GM12878 (cell line): ENCODE data around the gene TDRKH. TPM values are rescaled to one million over a fixed set of nuclear protein-coding genes. Genes with fewer than 3 reads are reported as not detected.

Source experiments
- ATAC-seq: fragments of 200-7000 bp; cut with Tn5 transposase; 3 replicates; pipeline ENCODE4 v1.9.1; 2020; ENCODE audit warnings: mild to moderate bottlenecking, moderate library complexity
- BruUV-seq: library from RNA; stranded (reverse); fragments of 400-500 nt; replicated peaks from 2 replicates; lab custom pipeline; 2021; lab: Mats Ljungman, UMichigan
- CTCF ChIA-PET: fragments of 300-600 bp; sonication (Branson Sonifier 250); formaldehyde crosslinking; extraction: SDS; loops from one replicate; lab custom pipeline; 2021; ENCODE audit warnings: inconsistent platforms; lab: Yijun Ruan, JAX
- POLR2A ChIA-PET: fragments of 350-600 bp; formaldehyde crosslinking; extraction: SDS; loops from one replicate; lab custom pipeline; 2021; ENCODE audit warnings: inconsistent platforms; lab: Charles Lee
- RAD21 ChIA-PET: fragments of 300-600 bp; sonication (Branson Sonifier 250); formaldehyde crosslinking; loops from one replicate; lab custom pipeline; 2023; ENCODE audit warnings: antibody characterized with exemption; ENCODE audit not compliant: unreplicated experiment; lab: Charles Lee
- SMC1A ChIA-PET: fragments of 300-600 bp; sonication (Branson Sonifier 250); formaldehyde crosslinking; loops from one replicate; lab custom pipeline; 2023; ENCODE audit not compliant: unreplicated experiment, uncharacterized antibody; lab: Charles Lee
- DNase-seq: peaks from one replicate; pipeline ENCODE4 v3.0.0-alpha.2; 2011; ENCODE audit warnings: low read depth, low spot score
- FAIRE-seq: peaks from 3 replicates; lab custom pipeline; 2011; peaks lifted over from hg19 to GRCh38; lab: Jason Lieb, UNC
- H2AFZ ChIP-seq: 2 replicates; pipeline ENCODE4 v1.6.0; 2011; ENCODE audit warnings: low read depth, low read length, control low read depth; ENCODE audit not compliant: control insufficient read depth
- H3K27ac ChIP-seq: 2 replicates; pipeline ENCODE4 v1.5.1; 2011; ENCODE audit warnings: control low read depth; ENCODE audit not compliant: control insufficient read depth, insufficient read depth
- H3K27me3 ChIP-seq, 2 experiments: replicated peaks in 1 of 2; 2 replicates each; pipeline versions ENCODE4 v1.6.0 to v1.6.1; 2011; ENCODE audit warnings: low read length in 1 of 2; ENCODE audit not compliant: control insufficient read depth in 2 of 2, insufficient read depth in 2 of 2
- H3K36me3 ChIP-seq, 2 experiments: 2 replicates each; pipeline ENCODE4 v1.5.1; 2011; ENCODE audit warnings: low read length in 1 of 2; ENCODE audit not compliant: control insufficient read depth in 2 of 2, insufficient read depth in 2 of 2
- H3K4me1 ChIP-seq: 2 replicates; pipeline ENCODE4 v1.6.1; 2011; ENCODE audit warnings: mild to moderate bottlenecking, low read length, moderate library complexity, mixed read lengths; ENCODE audit not compliant: control insufficient read depth, insufficient read depth
- H3K4me2 ChIP-seq: 2 replicates; pipeline ENCODE4 v1.6.0; 2011; ENCODE audit warnings: control low read depth; ENCODE audit not compliant: control insufficient read depth, insufficient read depth
- H3K4me3 ChIP-seq: fragments of 200-600 bp; sonication (generic); 2 replicates; pipeline ENCODE4 v1.5.1; 2016
- H3K79me2 ChIP-seq: 2 replicates; pipeline ENCODE4 v1.6.0; 2011; ENCODE audit warnings: low read length; ENCODE audit not compliant: control insufficient read depth, insufficient read depth
- H3K9ac ChIP-seq: 2 replicates; pipeline ENCODE4 v1.8.0; 2011; ENCODE audit warnings: low read length, control low read depth, mixed read lengths; ENCODE audit not compliant: control insufficient read depth, insufficient read depth
- H3K9me3 ChIP-seq: replicated peaks from 3 replicates; pipeline ENCODE4 v1.5.1; 2011; ENCODE audit warnings: mild to moderate bottlenecking, low read length; ENCODE audit not compliant: control insufficient read depth, insufficient read depth
- H4K20me1 ChIP-seq: 2 replicates; pipeline ENCODE4 v1.6.0; 2011; ENCODE audit not compliant: control insufficient read depth, insufficient read depth
- BCLAF1 ChIP-seq: fragments of 450-650 bp; IDR thresholded peaks from 2 replicates; pipeline ENCODE4 v1.6.1; 2017; ENCODE audit warnings: antibody characterized with exemption, mild to moderate bottlenecking, moderate library complexity
- CBFB ChIP-seq: IDR thresholded peaks from 2 replicates; pipeline ENCODE4 v1.6.1; 2016; ENCODE audit warnings: antibody characterized with exemption, low read depth
- CEBPB ChIP-seq, 2 experiments: fragments of 150-350 bp in 1 of 2; IDR thresholded peaks; 2 replicates each; pipeline ENCODE4 v1.6.1; 2012 to 2014; ENCODE audit warnings: low read depth in 2 of 2, low read length in 2 of 2, borderline replicate concordance in 1 of 2, inconsistent platforms in 1 of 2
- IRF5 ChIP-seq: fragments of 450-650 bp; IDR thresholded peaks from 2 replicates; pipeline ENCODE4 v1.6.1; 2017; ENCODE audit warnings: borderline replicate concordance
- MLLT1 ChIP-seq: fragments of 450-650 bp; IDR thresholded peaks from 2 replicates; pipeline ENCODE4 v1.6.1; 2016; ENCODE audit warnings: mild to moderate bottlenecking
- NR2C2 ChIP-seq: IDR thresholded peaks from 2 replicates; pipeline ENCODE4 v1.6.1; 2011; ENCODE audit warnings: borderline replicate concordance, low read depth; ENCODE audit not compliant: control insufficient read depth, insufficient read length
- NRF1 ChIP-seq: conservative IDR thresholded peaks from 2 replicates; pipeline ENCODE4 v1.6.1; 2011; ENCODE audit warnings: mild to moderate bottlenecking, low read depth, low read length, improper control_type of control experiment
- PKNOX1 ChIP-seq: fragments of 450-650 bp; IDR thresholded peaks from 2 replicates; pipeline ENCODE4 v1.6.1; 2016; ENCODE audit warnings: mild to moderate bottlenecking
- PML ChIP-seq: IDR thresholded peaks from 2 replicates; pipeline ENCODE4 v1.6.1; 2012; ENCODE audit warnings: low read length, inconsistent platforms
- RELB ChIP-seq: fragments of 450-650 bp; IDR thresholded peaks from 2 replicates; pipeline ENCODE4 v1.6.1; 2017; ENCODE audit warnings: low read depth, mild to moderate bottlenecking, moderate library complexity
- ZSCAN29 ChIP-seq: fragments of 450-650 bp; IDR thresholded peaks from 2 replicates; pipeline ENCODE4 v1.6.1; 2017; ENCODE audit warnings: mild to moderate bottlenecking, moderate library complexity
- in situ Hi-C: fragments of 300-500 bp; cut with MboI; formaldehyde crosslinking; loops from 9 replicates; pipeline ENCODE4 v1.14.3; 2018; ENCODE audit warnings: mixed read lengths
- intact Hi-C: fragments of 100-400 bp; cut with micrococcal nuclease; formaldehyde crosslinking; loops from one replicate; pipeline ENCODE4 v1.14.2; 2022; ENCODE audit not compliant: unreplicated experiment
- polyA plus RNA-seq, 11 experiments: library from polyadenylated mRNA; depleted of rRNA in 4 of 11; unstranded in 6 of 11; stranded (reverse) in 5 of 11; fragments of >200 nt; fragmentation: Nextera tagmentation in 4 of 11; fragmentation: Illumina TruSeq in 1 of 11; extraction: Ambion mirVana in 4 of 11; extraction: Trizol in 1 of 11; gene quantifications; 1 replicate in 1 of 11; 2 replicates in 10 of 11; pipeline versions ENCODE4 v1.2.1 to v1.2.3, GENCODE V29; 2011 to 2016; ENCODE audit warnings: inconsistent platforms in 2 of 11, missing spikeins in 2 of 11, low read depth in 1 of 11
- total RNA-seq, 4 experiments: library from RNA; depleted of rRNA in 3 of 4; stranded (reverse); fragments of >200 nt in 3 of 4; fragmentation: Illumina TruSeq in 1 of 4; extraction: Trizol in 1 of 4; gene quantifications; 2 replicates each; pipeline versions ENCODE4 v1.2.1 to v1.2.3, GENCODE V29; 2013 to 2021
- TF ChIP-seq, protein P1 (sequence below): fragments of 450-650 bp; IDR thresholded peaks from 2 replicates; pipeline ENCODE4 v1.6.1; 2018; ENCODE audit warnings: borderline replicate concordance, mild to moderate bottlenecking; ENCODE audit not compliant: partially characterized antibody

Gene TDRKH
- total and polyA plus RNA-seq, 10 of the 15 experiments (the other 5 are each of a cell fraction or from before 2014, with no cell fraction given) = 1.3 to 8.4 (median 2.9) TPM

DNA sequence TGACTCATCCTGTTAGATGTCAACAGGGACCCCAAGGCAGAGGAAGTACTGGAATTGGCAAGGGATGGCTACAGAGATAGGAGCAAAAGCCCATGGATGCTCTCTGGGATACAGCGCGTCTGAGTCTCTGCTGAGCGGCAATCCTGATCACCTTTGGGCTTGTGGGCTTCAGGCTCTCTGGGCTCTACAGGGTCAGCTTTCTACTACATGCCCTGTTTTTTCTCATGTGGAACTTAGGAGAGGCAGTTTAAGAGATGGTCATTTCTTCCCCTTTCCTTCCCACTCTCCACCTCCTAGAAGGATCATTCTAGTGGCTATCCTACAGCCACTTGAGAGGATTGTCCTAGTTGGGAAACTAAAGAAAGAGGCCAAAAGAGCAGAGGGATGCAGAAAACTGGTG is 13.6 kb upstream of the TDRKH start (continued):
- TF ChIP-seq MLLT1 (no peak), RELB (no peak), CEBPB (IDR thresholded peaks at IDR 0.05; ENCODE audit: borderline replicate concordance in 1 of 2, low read depth in 2 of 2, low read length in 2 of 2) (no peak), PML (no peak), CBFB (no peak)

GRCh38 chr1:151803164-151803563 is 12.9 kb upstream of the TDRKH start:
- CTCF ChIA-PET = no interaction called here
- H4K20me1 ChIP-seq = no peaks in the 10 kb centered on the region
- in situ Hi-C loops (no loop called here), intact Hi-C loops (no loop called here)
- H3K4me2 ChIP-seq = no peak overlapping the region
- H3K4me1 ChIP-seq = peaks cover 6% of the 10 kb centered on the region; the same call in 1 of the 2 replicates
- SMC1A ChIA-PET = no interaction called here
- POLR2A ChIA-PET = no interaction called here
- no peaks in the 10 kb centered on the region for H3K79me2 ChIP-seq
- no TSS peak for BruUV-seq
- H3K9me3 ChIP-seq = no peaks in the 10 kb centered on the region
- no peak overlapping the region for H3K4me3 ChIP-seq
- RAD21 ChIA-PET = no interaction called here
- ATAC-seq = no peak
- FAIRE-seq = no peak
- H2AFZ ChIP-seq = no peak overlapping the region
- no peak overlapping the region for H3K9ac ChIP-seq
- peaks cover 0 to 11% of the 10 kb centered on the region in 2 experiments; a peak in 3 of 4 replicates for H3K27me3 ChIP-seq
- no peak for DNase-seq
- H3K36me3 ChIP-seq = no peaks in the 10 kb centered on the region
- H3K27ac ChIP-seq = no peak overlapping the region
- TF ChIP-seq NRF1 (no peak), ZSCAN29 (no peak), NR2C2 (no peak), BCLAF1 (no peak), PKNOX1 (no peak), IRF5 (no peak)
- TF ChIP-seq, protein P1, sequence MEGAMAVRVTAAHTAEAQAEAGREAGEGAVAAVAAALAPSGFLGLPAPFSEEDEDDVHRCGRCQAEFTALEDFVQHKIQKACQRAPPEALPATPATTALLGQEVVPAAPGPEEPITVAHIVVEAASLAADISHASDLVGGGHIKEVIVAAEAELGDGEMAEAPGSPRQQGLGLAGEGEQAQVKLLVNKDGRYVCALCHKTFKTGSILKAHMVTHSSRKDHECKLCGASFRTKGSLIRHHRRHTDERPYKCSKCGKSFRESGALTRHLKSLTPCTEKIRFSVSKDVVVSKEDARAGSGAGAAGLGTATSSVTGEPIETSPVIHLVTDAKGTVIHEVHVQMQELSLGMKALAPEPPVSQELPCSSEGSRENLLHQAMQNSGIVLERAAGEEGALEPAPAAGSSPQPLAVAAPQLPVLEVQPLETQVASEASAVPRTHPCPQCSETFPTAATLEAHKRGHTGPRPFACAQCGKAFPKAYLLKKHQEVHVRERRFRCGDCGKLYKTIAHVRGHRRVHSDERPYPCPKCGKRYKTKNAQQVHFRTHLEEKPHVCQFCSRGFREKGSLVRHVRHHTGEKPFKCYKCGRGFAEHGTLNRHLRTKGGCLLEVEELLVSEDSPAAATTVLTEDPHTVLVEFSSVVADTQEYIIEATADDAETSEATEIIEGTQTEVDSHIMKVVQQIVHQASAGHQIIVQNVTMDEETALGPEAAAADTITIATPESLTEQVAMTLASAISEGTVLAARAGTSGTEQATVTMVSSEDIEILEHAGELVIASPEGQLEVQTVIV = no peak
